SIG-M5 (cell line): Measurements from ENCODE around the gene ARL4C.
"Not testable (repeated sequence)": the region's sequence is repeated elsewhere in the genome, so short reads cannot be mapped to it uniquely, and the experiment has no call there.

Source experiments
- DNase-seq: peaks from one replicate; lab custom pipeline; 2025; lab: John Stamatoyannopoulos, UW

Gene ARL4C

DNA sequence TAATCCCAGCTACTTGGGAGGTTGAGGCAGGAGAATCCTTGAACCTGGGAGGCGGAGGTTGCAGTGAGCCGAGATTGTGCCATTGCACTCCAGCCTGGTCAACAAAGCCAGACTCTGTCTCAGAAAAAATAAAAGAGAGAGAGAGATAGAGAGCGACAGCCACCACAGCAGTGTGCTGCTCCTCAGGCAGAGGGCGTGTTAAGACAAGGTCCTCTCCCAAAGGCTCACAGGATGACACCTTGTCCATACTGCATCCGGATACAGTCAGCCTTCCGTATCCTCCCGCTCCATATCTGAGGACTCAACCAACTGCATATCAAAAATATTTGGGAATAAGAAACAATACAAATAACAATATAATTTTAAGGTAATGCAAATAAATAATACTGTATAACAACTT lies 20.1 kb downstream of the ARL4C start:
- DNase-seq, result no peak

GRCh38 chr2:234474654-234475053 lies 22.2 kb downstream of the ARL4C start:
- DNase-seq, result no peak

GRCh38 chr2:234472155-234472554 lies 24.7 kb downstream of the ARL4C start:
- DNase-seq, result no peak

DNA sequence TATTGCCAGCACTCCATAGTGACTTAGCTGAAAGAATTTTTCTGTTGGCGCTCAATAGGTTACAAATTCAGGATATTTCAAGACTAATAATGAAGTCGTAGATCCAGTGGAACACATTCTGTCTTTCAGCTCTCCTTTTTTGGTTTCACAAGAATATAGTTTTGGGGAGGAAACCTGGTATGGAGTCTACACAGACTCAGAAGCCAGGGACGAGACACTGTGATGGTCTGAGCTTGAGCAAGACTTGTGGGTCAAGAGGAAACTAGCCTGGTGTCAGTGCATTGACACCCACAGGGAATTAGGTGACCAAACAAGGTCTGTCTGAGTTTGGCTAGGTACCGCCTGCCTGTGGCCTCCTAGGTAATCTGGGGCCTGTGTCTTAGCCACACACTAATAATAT lies 26.9 kb downstream of the ARL4C start:
- DNase-seq, result no peak

DNA sequence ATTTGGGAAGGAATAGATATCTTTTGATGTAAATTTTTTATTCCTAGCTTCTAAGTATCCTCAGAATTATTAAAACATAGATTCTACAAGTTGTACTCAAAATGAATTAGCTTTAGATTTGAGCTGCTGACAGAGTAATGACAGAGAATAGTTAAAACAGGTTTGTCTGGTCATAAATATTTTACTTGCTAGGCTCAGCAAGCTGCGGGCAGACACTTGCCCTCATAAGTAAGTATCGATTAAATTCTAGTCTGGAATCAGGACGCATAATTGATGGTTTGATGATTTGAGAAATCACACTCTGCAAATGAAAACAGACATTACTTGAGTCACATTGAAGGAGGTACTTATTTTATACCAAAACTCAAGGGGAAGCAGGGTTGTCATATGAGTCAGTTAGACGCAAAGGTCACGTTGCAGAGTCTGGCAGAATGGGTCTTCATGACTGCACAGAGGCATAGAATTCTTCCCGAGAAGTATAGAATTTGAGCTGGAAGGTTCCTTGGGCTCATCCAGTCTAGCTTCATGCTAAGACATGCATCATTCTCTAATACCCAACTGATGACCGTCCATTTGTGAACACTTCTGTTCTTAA lies 27.5 kb downstream of the ARL4C start:
- DNase-seq, result no peak

DNA sequence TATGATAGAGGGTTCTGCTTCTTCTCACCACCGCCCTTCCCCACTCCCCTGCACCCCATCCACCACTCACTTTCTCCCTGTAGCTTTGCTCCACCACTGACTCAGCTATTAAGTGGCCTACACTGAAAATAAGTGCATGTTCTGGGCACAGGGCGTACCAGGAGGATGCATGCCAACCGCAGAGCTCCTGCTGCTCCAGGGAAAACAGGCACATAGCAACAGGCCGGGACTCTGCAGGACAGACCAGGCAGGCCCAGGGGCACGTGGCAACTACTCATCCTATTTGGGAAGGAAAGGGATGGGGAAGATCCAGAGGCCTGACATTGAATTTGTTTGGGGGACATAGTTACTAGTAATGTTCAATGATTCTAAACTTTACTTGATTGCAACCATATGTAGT lies 28.4 kb downstream of the ARL4C start:
- no peak for DNase-seq

GRCh38 chr2:234467289-234467688 lies 29.6 kb downstream of the ARL4C start:
- DNase-seq, result no peak

- no peak for DNase-seq
Observed at GRCh38 chr2:234464291-234464645, 32.6 kb downstream of the ARL4C start.

DNA sequence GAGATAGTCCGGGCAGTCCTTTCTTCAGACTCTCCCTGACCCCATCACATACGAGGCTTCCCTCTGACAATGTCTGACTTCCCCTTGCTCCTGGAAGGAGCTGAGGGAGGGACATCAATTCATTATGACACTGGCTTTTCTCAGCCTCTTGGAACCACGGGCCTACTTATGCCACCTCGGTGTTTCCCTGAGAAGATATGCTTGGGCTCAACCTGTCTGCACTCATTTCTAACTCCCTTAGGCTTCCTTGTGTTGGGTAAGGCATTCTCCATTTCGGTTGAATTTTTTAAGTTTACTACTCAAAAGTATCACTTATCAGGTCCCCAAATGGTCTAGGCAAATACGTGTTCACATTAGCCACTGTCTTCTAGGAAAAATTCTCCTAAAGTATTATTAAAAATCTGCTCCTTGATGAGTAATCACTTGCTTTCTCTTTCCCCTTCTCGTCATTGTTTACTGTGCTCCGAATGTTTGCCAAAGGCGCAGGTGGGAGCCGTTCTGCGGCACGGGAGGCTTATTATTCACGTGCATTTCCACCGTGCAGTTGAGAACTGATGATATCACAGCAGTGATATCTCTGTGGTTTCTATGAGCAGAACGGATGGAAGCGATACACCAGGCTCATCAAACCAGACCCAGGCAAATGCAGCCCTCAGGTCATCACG lies 33.1 kb downstream of the ARL4C start:
- DNase-seq, result no peak

GRCh38 chr2:234462218-234462992 lies 34.5 kb downstream of the ARL4C start:
- no peak for DNase-seq

DNA sequence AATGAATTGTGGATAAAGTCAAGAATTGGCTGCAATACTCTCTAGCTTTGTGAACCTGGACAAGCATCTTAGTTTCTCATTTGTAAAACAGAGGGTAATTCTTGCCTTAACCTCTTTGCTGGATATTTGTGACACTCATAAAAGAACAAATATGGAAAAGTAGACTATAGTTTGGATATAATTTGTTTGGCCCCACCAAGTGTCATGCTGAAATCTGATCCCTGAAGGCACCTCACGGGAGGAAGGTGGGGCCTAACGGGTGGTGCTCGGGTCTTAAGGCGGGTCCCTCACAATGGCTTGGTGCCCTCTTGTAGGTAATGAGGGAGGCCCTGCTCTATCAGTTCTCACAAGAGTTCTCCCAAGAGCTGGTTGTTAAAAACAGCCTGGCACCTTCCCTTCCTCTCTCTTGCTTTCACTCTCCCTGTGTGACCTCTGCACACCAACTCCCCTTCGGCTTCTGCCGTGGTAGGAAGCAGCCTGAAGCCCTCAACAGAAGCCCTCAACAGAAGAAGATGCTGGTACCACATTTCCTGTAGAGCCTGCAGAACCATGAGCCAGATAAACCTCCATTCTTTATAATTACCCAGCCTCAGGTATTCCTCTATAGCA lies 37.4 kb downstream of the ARL4C start:
- DNase-seq, result no peak

GRCh38 chr2:234458466-234458865 lies 38.4 kb downstream of the ARL4C start:
- DNase-seq, result no peak

- no peak for DNase-seq
Observed at GRCh38 chr2:234457421-234457820, 39.5 kb downstream of the ARL4C start.

GRCh38 chr2:234455246-234455645 lies 41.6 kb downstream of the ARL4C start:
- not testable (repeated sequence) for DNase-seq

- DNase-seq, result no peak
Observed at GRCh38 chr2:234454433-234454832, 42.4 kb downstream of the ARL4C start.

DNA sequence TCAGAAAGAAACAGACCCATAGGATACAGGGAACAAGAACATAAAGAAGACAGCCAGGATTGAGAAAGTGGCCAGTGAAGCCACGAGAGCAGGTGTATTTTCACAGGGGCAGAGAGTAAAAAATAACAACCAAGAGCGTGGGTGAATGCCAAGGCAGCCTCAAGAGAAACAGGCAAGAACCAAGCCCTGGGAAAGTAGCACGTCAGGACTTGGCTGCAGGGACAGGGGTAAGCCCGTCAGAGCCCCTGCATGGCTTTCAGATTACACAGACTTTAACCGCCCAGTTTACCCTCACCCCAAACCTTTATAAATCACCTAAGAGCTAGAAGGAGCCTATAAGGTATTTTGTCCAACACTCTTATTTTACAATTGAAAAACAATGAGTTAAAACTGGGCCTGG lies 43.7 kb downstream of the ARL4C start:
- no peak for DNase-seq

DNA sequence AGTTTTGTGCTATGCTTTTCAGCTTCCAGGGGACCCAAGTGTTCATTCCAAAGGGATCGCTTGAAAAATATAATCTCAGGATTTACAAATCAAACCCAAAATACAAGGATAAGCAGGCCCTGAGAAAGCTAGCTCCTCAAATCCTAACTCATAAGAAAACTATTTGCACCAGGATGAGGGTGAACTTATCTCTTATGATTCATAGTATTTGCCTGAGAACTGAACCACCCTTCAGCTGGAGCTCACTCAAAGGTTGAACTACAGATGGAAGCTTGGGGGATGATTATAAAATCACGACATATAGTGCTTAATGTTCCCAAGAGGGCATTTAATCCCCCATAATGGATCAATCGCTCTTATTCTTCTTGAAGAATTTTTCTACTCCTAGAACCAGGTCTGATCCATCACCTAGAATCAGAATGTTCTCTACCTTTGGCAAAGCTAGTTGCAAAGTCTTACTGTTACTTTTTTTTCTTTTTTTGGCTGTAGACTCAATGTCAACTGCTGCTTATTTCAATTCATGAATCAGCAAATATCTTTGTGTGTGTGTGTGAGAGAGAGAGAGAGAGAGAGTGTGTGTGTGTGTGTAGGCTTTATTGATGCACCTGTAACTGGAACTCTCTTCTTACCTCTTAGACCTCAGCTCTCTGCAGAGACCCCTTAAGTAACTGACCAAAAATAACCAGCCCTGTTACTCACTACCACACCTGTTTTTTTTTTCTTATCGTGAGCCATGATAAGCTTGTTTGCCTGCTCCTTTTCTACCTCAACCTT lies 44.8 kb downstream of the ARL4C start:
- no peak for DNase-seq

DNA sequence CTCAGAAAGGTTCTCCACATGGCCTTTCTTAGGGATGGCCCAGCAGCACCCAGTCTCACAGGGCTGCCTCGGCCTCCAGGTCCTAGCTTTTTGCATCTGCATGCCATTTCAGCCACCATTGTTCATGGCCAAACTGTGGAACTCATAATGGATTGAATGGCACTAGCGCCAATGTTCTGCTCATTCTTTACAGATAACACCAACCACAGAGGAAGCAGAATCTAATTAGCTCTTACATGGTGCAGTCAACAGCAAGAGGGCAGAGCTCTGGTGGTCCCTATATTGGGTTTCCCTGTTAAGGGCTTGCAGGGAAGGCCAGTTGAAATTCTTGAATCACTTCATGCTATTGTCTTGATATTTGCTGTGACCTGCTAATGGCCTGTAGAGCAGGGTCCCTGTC lies 45.6 kb downstream of the ARL4C start:
- DNase-seq, result no peak

DNA sequence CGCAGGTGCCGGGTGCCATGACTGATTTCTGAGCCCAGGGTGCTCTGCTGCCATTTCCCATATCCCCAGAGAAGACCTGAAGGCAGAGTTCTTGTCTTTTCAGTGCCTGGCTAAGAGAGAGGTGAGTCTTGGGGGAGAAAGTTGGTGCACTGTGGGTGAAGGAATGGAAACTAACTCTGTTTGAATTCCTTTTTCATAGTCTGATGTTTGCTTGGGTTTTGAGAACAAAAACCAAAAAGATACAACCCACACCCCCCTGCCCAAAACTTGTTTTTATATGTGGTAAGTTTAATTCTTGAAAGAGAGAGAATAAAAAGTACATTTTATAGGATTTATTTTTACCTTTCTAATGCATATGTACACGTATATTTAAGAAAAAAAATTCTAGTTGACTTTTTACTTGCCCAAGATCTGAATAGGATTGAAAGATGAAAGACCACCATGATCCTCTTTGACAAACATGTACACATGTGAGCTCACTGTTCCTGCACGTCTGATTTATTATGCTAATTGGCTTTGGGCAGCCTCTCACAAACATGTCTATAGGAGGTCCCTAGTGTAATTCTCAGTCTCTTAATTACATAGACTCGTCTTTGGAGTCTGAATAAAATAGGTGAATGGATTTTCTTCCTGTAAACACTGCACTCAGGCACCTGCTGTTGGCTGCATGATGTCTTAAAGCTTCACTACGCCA lies 46.3 kb downstream of the ARL4C start:
- DNase-seq, result no peak

- no peak for DNase-seq
Observed at GRCh38 chr2:234448506-234449184, 48.2 kb downstream of the ARL4C start.

DNA sequence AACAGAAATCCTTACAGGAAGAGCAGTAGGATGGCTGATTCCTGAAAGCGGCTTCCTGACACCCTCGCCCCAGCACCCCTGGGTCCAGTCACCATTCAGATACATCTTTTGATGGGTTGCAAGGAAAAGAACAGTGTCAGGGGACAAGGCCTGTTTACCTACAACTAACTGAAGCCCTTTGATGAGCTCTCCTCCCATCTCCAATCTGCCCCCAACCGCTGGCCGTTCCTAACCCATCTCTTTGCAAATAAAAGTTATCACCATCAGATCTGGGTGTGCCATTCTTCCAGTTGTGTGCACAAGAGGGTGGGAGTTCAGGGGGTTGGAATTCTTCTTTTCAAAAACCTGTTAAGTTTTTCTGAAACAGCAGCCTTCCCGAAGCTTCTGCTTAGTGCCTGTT lies 48.9 kb downstream of the ARL4C start:
- no peak for DNase-seq
